ENCODE measurements around the gene FSTL4.

FSTL4 gene

GRCh38 chr5:133382661-133383579 is 229.4 kb downstream of the FSTL4 start:
- no peak for DNase-seq

GRCh38 chr5:133381571-133382365 is 230.6 kb downstream of the FSTL4 start:
- no peak for DNase-seq

GRCh38 chr5:133381041-133381440 is 231.3 kb downstream of the FSTL4 start:
- DNase-seq = no peak

- DNase-seq = no peak
These were observed 234.6 kb downstream of the FSTL4 start for GRCh38 chr5:133377736-133378135.

GRCh38 chr5:133376986-133377385 is 235.4 kb downstream of the FSTL4 start:
- no peak for DNase-seq

- DNase-seq = no peak
These were observed 239.0 kb downstream of the FSTL4 start for GRCh38 chr5:133373121-133373870.

GRCh38 chr5:133372293-133372937 is 239.9 kb downstream of the FSTL4 start:
- no peak for DNase-seq

GRCh38 chr5:133371371-133372155 is 240.8 kb downstream of the FSTL4 start:
- no peak for DNase-seq

- DNase-seq = no peak
These were observed 241.4 kb downstream of the FSTL4 start for GRCh38 chr5:133370904-133371303.

GRCh38 chr5:133370036-133370831 is 242.1 kb downstream of the FSTL4 start:
- no peak for DNase-seq

GRCh38 chr5:133368916-133369783 is 243.2 kb downstream of the FSTL4 start:
- no peak for DNase-seq

- no peak for DNase-seq
These were observed 244.4 kb downstream of the FSTL4 start for GRCh38 chr5:133367984-133368383.

- no peak for DNase-seq
These were observed 245.1 kb downstream of the FSTL4 start for GRCh38 chr5:133367071-133367786.

GRCh38 chr5:133366438-133366837 is 245.9 kb downstream of the FSTL4 start:
- DNase-seq = no peak

GRCh38 chr5:133365738-133366137 is 246.6 kb downstream of the FSTL4 start:
- DNase-seq = no peak

GRCh38 chr5:133364936-133365707 is 247.2 kb downstream of the FSTL4 start:
- DNase-seq = peak; percentile 47

GRCh38 chr5:133363807-133364587 is 248.3 kb downstream of the FSTL4 start:
- no peak for DNase-seq

GRCh38 chr5:133362438-133362837 is 249.9 kb downstream of the FSTL4 start:
- no peak for DNase-seq

Data from stimulated activated CD8-positive, alpha-beta memory T cell treated with anti-CD3 and anti-CD28 coated beads, Interleukin-4, amount 100 ng/mL, for 48 hours (primary cell).